Suprapubic skin (tissue), 4 donors: ENCODE measurements around the gene MMP17.

Experiments
- EP300 ChIP-seq: sonication (generic); formaldehyde crosslinking; IDR thresholded peaks from one replicate; pipeline ENCODE4 v1.6.1; 2017; ENCODE audit warnings: antibody characterized with exemption
- POLR2A ChIP-seq, 2 donors: fragments of 450-650 bp; IDR thresholded peaks; one replicate each; pipeline ENCODE4 v1.6.1; 2017; ENCODE audit warnings: antibody characterized with exemption in 2 of 2, mild to moderate bottlenecking in 2 of 2, moderate library complexity in 2 of 2
- POLR2AphosphoS5 ChIP-seq, 3 donors: sonication (generic); formaldehyde crosslinking; IDR thresholded peaks; one replicate each; pipeline ENCODE4 v1.6.1; 2017; ENCODE audit warnings: antibody characterized with exemption in 3 of 3
- TF ChIP-seq, protein P1 (sequence below), 2 donors: fragments of 200-600 bp in 1 of 2; fragments of 450-650 bp in 1 of 2; sonication (generic) in 1 of 2; IDR thresholded peaks; one replicate each; pipeline ENCODE4 v1.5.1; 2016 to 2019; ENCODE audit warnings: antibody characterized with exemption in 2 of 2, mild to moderate bottlenecking in 1 of 2, moderate library complexity in 1 of 2

DNA sequence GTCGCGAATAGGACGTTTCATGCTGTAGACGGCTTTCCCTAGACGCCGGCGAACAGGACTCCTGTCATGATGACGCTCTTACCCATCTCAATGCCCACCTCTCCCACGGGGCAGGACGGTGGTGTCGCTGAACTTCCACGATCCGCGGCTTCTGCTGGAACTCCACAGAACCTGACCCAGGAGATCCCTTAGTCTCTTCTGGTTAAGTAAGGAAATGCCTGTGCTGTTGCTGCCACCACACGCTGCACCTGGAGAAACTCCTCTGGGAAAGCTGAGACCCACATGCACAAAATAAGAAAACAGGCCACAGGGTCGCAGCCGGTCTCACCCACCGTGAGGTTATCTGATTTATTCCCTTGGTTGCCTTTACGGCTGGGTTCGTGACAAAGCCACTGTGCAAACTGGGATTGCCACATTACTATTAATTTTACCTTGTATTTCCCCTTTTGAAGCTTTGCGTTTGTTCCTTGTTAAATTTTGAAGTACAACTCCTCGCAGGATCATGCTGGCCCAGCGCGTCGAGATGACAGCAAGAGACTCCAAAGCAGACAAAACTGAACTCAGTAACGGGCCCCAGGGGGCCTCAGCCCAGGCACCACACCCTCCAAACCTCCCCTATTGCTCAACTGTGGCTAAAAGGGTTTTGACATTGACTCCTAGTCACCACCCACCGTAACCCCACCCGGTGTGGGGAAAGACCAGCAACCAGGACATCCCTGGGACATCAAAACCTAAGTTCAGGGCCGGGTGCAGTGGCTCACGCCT is 9.2 kb upstream of the MMP17 start:
- TF ChIP-seq EP300 (no peak), POLR2AphosphoS5 (IDR thresholded peaks at IDR 0.05) (peak in 2 of 3 donors; percentile 29 to 47), POLR2A (IDR thresholded peaks at IDR 0.05) (no peak)
- TF ChIP-seq, protein P1, sequence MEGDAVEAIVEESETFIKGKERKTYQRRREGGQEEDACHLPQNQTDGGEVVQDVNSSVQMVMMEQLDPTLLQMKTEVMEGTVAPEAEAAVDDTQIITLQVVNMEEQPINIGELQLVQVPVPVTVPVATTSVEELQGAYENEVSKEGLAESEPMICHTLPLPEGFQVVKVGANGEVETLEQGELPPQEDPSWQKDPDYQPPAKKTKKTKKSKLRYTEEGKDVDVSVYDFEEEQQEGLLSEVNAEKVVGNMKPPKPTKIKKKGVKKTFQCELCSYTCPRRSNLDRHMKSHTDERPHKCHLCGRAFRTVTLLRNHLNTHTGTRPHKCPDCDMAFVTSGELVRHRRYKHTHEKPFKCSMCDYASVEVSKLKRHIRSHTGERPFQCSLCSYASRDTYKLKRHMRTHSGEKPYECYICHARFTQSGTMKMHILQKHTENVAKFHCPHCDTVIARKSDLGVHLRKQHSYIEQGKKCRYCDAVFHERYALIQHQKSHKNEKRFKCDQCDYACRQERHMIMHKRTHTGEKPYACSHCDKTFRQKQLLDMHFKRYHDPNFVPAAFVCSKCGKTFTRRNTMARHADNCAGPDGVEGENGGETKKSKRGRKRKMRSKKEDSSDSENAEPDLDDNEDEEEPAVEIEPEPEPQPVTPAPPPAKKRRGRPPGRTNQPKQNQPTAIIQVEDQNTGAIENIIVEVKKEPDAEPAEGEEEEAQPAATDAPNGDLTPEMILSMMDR (IDR thresholded peaks at IDR 0.05): no peak
